NCI-H524 treated with DMSO at 0.1 percent for 48 hours (cell line): ENCODE measurements around the gene IFNL3.

Source experiments
- DNase-seq: peaks from one replicate; lab custom pipeline; 2025; lab: John Stamatoyannopoulos, UW

Gene IFNL3

GRCh38 chr19:39193803-39194202, 51.0 kb downstream of the IFNL3 start:
- DNase-seq, result no peak
